ENCODE measurements around the gene ANKRD39.
A peak's percentile ranks its signal among the peaks of the same experiment; 100 is the strongest.

The ANKRD39 gene

DNA sequence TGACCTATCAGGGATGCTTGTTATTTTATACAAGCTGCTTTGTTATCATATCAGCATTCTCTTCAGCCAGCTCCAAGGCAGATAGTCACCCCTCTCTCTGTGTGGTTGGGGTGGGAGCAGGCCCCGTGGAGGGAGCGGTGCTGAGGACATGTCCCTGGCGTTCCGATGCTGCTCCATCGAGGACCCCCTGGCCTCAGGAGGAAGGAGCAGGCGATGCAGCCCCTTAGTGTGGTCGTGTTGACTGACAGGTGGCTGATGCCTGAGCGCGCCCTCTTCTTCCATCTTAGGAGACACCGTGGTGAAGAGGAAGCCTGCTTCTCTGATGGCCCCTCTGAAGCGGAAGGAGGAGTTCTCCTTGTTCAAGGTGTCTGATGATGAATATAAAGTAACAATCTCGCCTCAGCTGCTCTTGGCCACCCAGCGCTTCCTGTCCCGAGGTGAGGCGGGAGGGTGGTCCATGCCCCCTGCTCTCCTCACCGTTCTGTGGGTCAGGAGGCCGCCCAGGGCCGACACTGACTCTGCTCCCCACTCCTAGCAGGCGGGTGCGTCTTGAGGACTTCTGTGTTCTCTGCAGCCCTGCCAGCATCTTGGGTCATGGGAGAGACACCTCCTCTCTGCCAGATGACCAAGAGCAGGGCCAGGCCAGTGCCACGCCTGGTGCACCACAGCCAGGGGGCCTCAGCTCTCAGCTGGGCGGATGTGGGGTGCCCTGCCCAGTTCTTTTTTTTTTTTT is 31.1 kb downstream of the ANKRD39 start:
- no peak for DNase-seq

DNA sequence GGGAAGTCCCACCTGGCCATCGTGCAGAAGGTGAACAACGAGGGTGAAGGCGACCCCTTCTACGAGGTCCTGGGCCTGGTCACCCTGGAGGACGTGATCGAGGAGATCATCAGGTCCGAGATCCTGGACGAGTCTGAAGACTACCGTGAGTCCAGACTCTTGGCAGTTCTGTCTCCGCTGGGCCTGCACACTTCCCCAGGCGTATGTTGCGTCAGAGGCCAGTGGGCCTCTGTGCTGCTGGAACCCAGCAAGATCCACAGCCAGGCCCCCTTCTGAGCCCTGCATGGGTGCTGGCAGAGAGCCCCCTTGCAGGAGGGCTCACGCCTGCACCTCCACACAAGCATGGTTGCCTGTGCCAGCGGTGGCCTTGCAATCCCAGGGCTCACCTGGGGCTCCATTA is 32.8 kb downstream of the ANKRD39 start:
- no peak for DNase-seq

DNA sequence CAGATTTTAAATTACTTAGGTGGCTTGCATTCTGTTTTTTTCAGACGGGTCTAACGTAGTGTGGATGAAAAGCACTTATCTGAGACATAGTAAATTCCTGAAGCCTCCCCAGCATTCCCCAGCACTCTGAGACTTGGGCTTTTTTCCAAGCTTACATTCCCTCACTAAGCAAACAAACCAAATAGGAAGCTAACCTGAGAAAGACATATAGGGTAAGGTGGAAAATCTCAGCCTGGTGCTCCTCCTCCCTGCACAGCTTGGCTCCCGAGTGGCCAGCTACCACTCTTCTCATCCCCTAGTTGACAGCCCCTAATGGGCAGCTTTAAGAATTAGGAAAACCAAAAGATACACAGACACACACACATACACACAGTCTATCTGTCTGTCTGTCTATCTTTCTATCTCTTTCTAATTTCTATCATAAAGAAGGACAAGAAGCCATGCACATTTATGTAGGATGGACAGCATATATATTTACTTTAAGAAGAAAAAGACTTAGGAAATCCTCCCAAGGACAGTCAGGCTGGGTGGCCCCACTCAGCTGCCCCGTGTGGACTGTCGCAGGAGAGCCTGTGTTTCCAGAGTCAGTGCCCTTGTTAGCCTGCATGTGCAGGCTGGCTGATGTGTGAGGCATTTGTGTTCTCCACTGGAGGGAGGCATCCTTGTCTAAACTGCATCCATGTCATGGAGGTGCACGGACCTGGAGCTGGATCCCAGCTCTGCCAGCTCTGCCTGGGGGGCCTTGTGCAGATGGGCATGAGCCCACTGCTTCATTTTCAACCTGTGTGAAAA is 33.5 kb downstream of the ANKRD39 start:
- no peak for DNase-seq

DNA sequence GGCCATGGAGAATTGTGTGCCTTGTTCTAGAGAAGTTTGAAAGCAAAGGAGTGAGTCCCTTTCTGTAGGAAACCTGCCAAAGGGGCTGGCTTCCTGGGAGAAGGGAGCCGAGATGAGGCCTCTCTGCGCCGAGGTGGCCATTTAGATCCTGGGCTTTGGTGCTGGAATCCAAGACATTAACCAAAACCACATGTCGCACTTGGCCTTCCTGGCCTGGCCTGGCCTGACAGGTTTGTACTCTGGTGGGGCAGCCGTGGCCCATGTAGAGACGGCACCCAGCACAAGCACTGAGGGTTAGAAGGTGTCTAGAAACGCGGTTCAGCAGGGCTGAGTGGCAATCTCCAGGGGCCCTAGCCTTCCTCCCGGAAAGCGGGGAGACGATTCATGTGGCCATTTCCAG is 34.6 kb downstream of the ANKRD39 start:
- no peak for DNase-seq

DNA sequence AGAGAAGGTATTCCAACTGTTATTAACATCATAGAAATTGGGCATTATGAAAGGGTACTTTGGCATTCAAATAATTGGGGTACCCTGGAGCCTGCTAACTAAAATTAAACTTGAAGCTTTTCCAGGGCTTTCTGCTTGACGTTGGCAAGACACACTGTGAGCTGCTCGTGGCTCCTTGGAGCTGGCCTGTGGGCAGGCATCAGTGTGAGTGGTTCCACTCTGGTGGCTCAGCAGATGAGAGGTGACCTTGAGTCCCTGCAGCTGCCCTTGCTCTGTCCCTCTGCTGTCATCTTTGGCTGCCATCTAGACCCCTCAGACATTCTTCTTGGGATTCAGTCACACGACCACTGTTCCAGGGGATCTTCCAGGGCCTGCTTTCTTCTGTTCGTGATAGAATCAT is 35.0 kb downstream of the ANKRD39 start:
- no peak for DNase-seq

DNA sequence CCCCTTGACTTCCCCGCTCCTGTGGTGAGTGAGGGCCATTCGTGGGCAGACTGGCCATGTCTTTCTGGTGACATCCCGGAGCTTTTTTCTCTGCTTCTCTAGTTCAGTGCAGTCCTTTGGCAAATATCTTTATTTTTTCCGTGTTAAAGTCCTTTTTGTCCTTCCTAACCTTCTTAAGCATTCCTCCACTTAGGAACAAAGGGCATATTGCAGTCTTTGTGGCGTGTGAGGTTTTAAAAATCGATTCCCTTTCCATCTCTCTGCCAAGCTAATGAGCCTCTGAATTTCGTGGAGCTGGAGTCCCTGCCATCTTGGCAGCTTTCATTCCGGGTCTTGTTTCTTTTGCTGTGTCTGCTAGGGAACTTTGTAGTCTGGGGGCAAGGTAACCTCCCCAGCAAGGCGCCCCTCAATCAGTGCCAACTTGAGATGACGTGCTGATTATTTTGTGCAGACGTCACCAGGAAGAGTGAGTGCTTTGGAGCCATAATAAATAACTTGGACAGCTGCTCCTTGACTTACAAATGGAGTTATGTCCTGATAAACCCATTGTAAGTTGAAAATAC is 36.6 kb downstream of the ANKRD39 start:
- no peak for DNase-seq

DNA sequence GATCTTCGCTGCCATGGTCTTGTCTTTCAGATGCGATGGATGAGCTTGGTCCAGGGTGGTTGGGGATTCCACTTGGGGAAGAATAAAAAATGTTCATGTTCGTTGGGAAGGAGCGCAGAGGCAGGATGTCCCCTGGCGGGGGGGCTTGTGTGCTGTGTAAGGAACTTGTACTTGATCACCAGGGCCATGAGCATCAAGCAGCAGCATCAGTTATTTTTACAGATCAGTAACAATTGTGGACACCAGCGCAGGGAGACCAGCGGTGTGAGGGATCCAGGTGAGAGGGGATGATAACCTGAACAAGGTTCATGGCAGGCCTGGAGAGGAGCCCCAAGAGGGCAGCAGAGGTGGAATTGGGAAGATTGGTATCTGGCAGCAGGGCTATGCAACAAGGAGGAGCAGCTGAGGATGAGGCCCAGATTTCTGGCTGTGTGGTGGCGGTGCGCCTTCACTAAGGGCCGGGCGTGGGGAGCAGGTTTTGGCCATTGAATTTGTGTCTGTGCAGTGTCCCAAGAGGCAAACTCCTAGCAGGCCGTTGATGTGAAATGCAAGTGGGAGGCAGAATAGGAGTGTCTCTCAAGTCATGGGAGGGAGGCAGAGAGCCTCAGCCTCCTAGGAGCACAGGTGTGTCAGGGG is 37.8 kb downstream of the ANKRD39 start:
- no peak for DNase-seq

DNA sequence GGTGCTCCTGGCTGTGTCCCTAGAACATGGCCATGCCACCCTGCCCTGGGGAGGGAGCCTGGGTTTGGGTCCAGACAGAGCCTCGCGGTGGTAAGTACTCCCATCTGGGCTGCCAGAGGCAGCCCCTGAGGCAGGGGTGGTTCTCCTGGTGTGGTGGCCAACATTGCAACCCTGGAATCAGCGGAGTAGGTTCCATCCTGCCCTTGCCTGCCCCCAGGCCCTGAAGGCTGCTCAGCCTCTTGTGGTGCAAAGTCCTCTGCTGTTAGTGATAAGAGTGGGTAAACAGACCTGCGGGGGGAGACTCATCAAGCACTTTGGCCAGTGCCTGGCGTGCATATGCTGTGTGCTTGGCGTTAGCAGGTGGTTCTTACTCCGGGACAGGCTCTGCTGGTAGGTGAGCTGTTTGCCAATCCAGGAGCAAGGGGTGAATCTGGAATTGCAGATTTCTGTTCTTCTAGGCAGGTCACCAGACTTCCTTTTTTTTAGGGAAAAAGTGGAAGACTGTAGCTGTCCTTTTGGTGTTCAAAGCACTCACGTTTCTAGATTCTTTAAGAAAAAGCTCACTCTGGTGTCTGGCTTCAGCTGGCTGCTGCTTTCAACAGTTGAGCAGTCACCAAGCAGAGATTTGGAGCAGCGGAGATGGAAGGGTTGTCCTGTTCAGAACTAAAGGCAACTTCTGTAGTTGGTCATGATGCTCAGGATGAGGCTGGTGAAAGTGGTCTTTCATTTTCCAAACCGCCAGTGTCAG is 38.5 kb downstream of the ANKRD39 start:
- no peak for DNase-seq

DNA sequence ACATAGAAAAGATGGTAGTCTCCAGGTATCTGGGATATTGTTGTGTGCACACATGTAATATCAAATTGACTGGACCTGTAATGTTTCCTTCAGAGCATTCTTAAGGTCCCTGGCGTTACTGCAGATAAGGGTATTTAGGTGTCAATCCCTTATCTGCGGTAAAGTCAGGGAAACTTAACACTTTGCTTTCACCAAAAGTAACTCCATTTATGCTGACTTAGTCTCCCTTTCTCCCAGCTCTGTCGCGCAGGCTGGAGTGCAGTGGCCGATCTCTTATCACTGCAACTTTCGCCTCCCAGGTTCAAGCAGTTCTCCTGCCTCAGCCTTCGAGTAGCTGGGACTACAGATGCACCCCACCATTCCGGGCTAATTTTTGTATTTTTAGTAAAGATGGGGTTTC is 39.9 kb downstream of the ANKRD39 start:
- no peak for DNase-seq

DNA sequence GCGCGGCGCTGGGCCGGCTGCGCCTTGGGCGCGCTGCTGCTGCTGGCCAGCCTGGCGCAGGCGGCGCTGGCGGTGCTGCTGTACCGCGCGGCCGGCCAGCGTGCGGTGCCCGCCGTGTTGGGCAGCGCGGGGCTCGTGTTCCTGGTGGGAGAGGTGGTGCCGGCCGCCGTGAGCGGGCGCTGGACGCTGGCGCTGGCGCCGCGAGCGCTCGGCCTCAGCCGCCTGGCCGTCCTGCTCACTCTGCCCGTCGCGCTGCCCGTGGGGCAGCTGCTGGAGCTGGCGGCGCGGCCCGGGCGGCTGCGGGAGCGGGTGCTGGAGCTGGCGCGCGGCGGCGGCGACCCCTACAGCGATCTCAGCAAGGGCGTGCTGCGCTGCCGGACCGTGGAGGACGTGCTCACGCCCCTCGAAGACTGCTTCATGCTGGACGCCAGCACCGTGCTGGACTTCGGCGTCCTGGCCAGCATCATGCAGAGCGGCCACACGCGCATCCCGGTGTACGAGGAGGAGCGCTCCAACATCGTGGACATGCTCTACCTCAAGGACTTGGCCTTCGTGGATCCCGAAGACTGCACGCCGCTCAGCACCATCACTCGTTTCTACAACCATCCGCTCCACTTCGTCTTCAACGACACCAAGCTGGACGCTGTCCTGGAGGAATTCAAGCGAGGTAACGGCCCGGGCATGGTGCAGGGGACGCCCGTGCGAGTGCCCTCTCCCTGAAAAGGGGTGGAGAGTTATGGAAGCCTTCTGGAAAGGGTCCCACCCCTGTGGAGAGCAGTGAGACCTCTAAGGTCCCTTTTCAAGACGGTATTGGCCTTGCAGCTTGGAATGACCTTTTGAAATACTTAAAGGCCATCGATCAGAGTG is 40.7 kb downstream of the ANKRD39 start:
- no peak for DNase-seq

DNA sequence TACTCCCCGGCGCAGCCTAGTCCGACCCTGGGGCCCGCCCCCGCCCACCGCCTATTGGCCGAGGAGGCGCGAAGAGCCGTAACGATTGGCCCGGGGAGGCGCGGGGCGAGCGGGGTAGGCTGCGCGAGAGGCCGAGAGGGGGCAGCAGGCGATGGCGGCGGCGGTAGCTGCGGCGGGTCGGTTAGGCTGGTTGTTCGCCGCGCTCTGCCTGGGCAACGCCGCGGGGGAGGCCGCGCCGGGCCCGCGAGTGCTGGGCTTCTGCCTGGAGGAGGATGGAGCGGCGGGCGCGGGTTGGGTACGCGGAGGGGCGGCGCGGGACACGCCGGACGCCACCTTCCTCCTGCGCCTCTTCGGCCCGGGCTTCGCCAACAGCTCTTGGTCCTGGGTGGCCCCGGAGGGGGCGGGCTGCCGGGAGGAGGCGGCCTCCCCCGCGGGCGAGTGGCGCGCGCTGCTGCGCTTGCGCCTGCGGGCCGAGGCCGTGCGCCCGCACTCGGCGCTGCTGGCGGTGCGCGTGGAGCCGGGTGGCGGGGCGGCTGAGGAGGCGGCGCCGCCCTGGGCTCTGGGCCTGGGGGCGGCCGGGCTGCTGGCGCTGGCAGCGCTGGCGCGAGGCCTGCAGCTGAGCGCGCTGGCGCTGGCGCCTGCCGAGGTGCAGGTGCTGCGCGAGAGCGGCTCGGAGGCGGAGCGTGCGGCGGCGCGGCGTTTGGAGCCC is 41.5 kb downstream of the ANKRD39 start, which contains the start of gene CNNM3:
CNNM3 (plus strand) TSS at position 142 of the 709 bp plus-strand sequence; CDS start at position 152, 10 bp downstream.
- peak; percentile 93 for DNase-seq

DNA sequence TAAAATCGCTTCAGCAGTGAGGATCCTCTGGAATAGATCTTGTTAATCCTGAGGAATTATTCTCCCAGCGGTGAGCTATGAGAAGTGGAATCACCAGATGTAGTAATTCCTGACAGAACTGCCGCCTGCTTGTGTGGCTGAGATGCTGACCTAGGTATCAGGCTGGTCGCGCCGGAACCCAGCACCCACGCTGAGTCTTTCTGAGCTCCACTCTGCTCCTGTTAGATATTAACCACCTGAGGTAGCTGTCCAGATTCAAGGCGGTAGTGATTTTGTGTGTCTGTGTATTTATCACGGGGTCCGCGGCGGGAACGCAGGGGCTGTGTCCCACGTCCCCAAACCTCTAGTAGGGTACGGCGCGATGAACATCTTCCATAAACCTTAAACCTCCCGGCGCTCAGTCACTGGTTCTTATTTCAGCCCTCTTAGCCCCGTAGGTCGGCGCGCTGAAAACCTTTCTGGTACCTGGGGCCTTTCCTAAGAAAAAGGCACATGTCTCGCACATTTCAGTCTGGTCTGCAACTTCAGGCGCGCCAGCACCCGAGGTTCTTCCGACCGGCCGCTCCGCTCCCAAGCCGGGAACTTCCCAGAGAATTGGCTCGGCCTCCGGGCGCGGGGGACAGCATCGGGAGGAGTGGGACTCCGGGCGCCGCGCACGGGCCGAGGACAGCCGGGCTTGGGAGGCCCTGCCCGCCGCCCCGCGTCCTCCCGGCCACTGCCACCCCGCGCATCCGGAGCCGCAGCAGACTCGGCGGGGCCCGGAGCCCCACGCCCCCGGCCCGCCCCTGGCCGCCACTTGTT is 42.3 kb downstream of the ANKRD39 start:
- peak in 1 of 2 donors; percentile 8 for DNase-seq

DNA sequence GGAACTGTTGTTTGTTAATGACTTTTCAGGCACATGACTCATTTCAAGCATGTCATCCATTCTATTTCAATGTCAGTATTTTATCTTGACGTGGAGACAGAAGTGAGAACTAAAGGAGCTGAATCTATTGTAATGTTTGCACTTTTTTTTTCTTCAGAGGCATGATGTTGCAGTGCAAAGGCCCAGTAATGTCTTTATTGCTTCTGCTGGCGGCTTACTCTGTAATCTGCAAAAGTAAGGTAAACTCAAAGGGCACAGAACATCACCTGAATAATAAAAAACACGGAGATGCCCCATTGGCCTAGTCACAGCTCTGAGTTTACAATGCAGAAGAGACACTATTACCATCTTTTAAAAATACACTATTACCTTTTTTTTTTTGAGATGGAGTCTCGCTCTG is 44.2 kb downstream of the ANKRD39 start:
- DNase-seq: no peak

DNA sequence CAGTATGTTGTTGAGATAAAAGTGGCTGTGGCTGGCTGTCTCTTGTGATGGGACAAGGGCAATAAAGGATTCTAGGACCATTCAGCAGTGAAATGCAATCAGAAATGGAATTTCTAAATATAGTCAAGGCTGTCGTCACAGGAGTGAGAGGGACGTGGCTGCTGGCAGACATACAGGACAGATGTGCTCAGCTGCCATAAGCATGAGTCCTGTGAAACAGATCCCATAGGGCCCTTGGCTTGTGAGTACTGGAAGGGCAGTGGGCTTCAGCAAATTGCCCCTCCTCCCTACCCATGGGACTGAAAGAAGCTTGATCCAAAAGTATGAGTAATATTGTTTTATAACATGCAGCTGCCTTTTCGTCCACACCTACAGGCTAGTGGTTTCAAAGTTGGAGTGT is 45.9 kb downstream of the ANKRD39 start:
- no peak for DNase-seq

DNA sequence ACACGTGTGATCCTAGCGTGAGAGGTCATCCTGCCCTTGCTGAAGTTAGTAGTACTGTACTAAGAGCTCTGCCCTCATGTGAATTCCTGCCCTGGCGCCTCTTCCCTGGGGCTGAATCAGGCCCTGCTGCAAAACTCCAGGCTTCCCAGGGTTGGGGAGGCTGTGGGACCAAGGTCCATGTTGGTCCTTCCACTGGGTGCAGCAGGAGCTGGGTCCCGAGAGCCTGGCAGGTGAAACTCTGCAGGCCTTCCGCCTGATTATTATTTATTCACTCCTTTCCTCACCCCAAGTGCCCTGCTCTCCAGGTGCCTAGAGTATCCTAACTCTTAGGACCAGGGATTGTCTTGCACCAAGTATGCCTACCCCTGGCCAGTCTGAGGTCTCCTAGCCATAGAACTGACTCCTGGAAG is 47.0 kb downstream of the ANKRD39 start:
- DNase-seq: no peak

DNA sequence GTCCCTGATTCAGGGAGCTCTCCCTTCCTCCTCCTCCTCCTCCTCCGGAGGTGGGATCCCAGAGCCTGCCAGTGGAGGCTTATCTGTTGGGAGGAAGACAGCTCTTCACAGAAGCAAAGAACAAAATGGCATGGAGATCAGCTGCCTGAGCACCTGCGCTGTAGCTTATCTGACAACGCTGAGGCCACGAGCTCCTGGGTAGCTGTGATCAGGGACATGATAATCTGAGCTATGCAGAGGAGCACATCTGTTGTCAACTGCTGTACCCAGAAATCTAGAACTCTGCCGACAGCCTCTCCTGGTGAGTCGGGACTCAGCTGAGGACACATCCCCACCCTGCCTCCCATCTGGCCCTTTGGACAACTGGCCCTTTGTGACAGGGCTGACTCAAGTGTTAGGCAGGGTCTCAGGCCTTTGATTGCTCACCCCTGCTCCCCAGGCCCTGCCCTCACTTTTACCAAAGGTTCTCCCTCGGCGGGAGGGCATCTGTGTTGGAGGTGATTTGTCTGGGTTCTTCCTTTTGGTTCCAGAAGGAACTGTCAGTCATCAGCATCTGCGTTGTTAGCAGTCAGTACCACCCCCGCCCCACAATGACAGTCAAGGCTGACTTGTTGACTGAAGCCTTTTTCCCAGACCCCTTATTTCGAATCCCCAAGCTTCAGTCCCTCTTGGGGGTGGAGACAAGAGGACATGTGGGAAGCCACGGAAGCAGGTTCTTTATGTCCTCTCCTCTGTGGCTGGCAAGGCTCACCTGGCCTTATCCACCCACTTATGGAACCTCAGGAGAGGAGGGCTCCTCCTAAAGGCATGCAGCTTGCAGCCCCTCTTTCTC is 47.6 kb downstream of the ANKRD39 start:
- DNase-seq: no peak

DNA sequence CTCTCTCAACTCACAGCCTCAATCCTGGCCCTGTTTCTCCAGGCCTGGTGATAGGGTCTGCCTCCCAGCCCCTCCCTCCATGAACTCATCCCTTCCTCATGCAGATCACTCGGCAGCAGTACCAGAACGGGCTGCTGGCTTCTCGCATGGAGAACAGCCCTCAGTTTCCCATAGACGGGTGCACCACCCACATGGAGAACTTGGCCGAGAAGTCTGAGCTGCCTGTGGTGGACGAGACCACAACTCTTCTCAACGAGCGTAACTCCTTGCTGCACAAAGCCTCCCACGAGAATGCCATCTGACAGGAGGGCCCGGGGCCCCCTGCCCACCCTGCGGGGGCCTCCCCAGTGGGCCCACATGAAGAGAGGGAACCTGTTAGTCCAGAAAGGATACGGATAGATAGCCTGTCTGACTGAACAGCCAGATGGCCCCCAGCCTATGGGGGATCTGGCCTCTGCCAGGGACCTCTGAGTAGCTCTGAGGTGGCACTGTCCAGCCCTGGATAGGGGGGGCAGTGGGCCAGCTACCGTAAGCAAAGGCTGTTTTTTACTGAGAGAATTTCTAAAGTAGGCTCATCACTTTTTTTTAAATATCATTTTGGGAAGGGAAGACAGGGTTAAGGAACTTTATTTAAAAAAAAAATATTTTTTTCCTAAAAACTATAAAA is 48.5 kb downstream of the ANKRD39 start:
- DNase-seq: no peak

DNA sequence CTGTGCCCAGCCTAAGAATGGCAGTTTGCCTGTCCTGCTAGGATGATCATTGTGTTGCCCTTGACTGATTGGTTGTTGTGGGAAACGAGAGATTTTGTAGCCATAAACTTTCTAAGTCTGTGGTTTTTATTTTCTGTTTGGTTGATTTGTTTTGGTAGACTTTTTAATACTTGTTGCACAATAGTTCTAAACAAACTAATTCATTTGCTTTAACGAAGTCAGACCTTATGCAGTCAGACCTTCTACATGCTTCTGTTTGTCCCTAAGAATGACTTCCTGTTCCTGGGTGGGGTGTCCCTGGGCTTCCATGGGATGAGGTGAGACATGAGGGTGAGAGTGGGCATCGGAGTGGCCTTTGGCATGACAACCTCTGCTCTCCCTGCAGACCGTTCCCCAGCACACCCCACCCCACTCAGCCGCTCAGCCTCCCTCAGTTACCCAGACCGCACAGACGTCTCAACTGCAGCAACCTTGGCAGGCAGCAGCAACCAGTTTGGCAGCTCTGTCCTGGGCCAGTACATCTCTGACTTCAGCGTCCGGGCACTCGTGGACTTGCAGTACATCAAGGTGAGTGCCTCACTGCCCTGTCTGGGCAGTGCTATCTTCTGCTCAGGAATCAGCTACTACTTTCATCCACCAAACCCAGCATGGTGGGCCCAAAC is 49.5 kb downstream of the ANKRD39 start:
- no peak for DNase-seq

Data from inflammatory macrophage (primary cell).